Measurements from ENCODE around the gene SULF2. TPM values are rescaled to one million over a fixed set of nuclear protein-coding genes. Genes with fewer than 3 reads are reported as not detected.

The SULF2 gene
- total and polyA plus RNA-seq, 9 of the 15 experiments (the other 6 are each of a cell fraction or from before 2014, with no cell fraction given), result 0.33 TPM; not detected in 8

- Histone ChIP-seq H3K9me1 (ENCODE audit: control insufficient read depth, insufficient read depth, low read length) (no peaks in the 10 kb centered on the region), H2AFZ (ENCODE audit: low read depth, low read length) (no peak overlapping the region), H3K27me3 (ENCODE audit: control insufficient read depth in 2 of 2, insufficient read depth in 2 of 2, low read length in 2 of 2) (peaks cover 0 to 5% of the 10 kb centered on the region in 2 experiments; a peak in 2 of 5 replicates), H3K79me2 (ENCODE audit: control insufficient read depth, insufficient read depth, low read length) (no peaks in the 10 kb centered on the region), H3K4me2 (ENCODE audit: insufficient read depth, low read length) (no peak overlapping the region), H4K20me1 (replicated peaks; ENCODE audit: control insufficient read depth, insufficient read depth, low read length) (no peaks in the 10 kb centered on the region), H3K9ac (ENCODE audit: insufficient read depth in 1 of 2, low read depth in 2 of 2, low read length in 2 of 2) (no peak overlapping the region), H3K4me1 (replicated peaks in 1 of 2; ENCODE audit: control insufficient read depth in 2 of 2, insufficient read depth in 2 of 2, low read length in 2 of 2) (no peaks in the 10 kb centered on the region), H3K27ac (ENCODE audit: extremely low read depth, low read depth, low read length) (no peak overlapping the region), H3K9me3 (replicated peaks; ENCODE audit: control insufficient read depth, insufficient read depth, low read depth, low read length) (no peaks in the 10 kb centered on the region), H3K4me3 (no peak overlapping the region), H3K36me3 (ENCODE audit: control insufficient read depth, insufficient read depth, low read length) (no peaks in the 10 kb centered on the region)
- FAIRE-seq (no peak), ATAC-seq (no peak), DNase-seq (ENCODE audit: extremely low read depth in 1 of 4, low spot score in 3 of 4) (no peak)
- no peak for TF ChIP-seq CBX5 (IDR thresholded peaks at IDR 0.05; ENCODE audit: borderline replicate concordance, low read depth)
- TF ChIP-seq, protein P1, sequence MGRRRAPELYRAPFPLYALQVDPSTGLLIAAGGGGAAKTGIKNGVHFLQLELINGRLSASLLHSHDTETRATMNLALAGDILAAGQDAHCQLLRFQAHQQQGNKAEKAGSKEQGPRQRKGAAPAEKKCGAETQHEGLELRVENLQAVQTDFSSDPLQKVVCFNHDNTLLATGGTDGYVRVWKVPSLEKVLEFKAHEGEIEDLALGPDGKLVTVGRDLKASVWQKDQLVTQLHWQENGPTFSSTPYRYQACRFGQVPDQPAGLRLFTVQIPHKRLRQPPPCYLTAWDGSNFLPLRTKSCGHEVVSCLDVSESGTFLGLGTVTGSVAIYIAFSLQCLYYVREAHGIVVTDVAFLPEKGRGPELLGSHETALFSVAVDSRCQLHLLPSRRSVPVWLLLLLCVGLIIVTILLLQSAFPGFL (CRISPR knock-in tag; IDR thresholded peaks at IDR 0.05), result no peak
- TF ChIP-seq, protein P2, sequence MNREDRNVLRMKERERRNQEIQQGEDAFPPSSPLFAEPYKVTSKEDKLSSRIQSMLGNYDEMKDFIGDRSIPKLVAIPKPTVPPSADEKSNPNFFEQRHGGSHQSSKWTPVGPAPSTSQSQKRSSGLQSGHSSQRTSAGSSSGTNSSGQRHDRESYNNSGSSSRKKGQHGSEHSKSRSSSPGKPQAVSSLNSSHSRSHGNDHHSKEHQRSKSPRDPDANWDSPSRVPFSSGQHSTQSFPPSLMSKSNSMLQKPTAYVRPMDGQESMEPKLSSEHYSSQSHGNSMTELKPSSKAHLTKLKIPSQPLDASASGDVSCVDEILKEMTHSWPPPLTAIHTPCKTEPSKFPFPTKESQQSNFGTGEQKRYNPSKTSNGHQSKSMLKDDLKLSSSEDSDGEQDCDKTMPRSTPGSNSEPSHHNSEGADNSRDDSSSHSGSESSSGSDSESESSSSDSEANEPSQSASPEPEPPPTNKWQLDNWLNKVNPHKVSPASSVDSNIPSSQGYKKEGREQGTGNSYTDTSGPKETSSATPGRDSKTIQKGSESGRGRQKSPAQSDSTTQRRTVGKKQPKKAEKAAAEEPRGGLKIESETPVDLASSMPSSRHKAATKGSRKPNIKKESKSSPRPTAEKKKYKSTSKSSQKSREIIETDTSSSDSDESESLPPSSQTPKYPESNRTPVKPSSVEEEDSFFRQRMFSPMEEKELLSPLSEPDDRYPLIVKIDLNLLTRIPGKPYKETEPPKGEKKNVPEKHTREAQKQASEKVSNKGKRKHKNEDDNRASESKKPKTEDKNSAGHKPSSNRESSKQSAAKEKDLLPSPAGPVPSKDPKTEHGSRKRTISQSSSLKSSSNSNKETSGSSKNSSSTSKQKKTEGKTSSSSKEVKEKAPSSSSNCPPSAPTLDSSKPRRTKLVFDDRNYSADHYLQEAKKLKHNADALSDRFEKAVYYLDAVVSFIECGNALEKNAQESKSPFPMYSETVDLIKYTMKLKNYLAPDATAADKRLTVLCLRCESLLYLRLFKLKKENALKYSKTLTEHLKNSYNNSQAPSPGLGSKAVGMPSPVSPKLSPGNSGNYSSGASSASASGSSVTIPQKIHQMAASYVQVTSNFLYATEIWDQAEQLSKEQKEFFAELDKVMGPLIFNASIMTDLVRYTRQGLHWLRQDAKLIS (CRISPR knock-in tag; IDR thresholded peaks at IDR 0.05), result no peak
- TF ChIP-seq TSC22D4 (tag; IDR thresholded peaks at IDR 0.05), result no peak
- no peak for TF ChIP-seq BMI1 (IDR thresholded peaks at IDR 0.05; ENCODE audit: low read length)
- no peak for TF ChIP-seq TCF7 (IDR thresholded peaks at IDR 0.05; ENCODE audit: borderline replicate concordance)
- no peak for TF ChIP-seq NR2C1 (IDR thresholded peaks at IDR 0.05)
- no peak for TF ChIP-seq NR2C1 (tag; IDR thresholded peaks at IDR 0.05)
- no peak for TF ChIP-seq UBTF (IDR thresholded peaks at IDR 0.05; ENCODE audit: borderline replicate concordance in 1 of 2, low read depth in 2 of 2, low read length in 2 of 2)
- no peak for TF ChIP-seq SNIP1 (IDR thresholded peaks at IDR 0.05; ENCODE audit: low read depth)
- TF ChIP-seq, protein P3, sequence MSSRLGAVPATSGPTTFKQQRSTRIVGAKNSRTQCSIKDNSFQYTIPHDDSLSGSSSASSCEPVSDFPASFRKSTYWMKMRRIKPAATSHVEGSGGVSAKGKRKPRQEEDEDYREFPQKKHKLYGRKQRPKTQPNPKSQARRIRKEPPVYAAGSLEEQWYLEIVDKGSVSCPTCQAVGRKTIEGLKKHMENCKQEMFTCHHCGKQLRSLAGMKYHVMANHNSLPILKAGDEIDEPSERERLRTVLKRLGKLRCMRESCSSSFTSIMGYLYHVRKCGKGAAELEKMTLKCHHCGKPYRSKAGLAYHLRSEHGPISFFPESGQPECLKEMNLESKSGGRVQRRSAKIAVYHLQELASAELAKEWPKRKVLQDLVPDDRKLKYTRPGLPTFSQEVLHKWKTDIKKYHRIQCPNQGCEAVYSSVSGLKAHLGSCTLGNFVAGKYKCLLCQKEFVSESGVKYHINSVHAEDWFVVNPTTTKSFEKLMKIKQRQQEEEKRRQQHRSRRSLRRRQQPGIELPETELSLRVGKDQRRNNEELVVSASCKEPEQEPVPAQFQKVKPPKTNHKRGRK (tag; IDR thresholded peaks at IDR 0.05), result no peak
- intact Hi-C loops (cut with micrococcal nuclease), result no loop called here
- ChIA-PET POLR2A (interaction anchor here (1.3 kb wide), 1 partner anchor 77 kb away, joined by 4 read pairs; no protein-coding TSS in a partner anchor), CTCF (ENCODE audit: low intra/inter-chr PET ratio) (no interaction called here)
- no TSS peak for BruUV-seq (replicated peaks)
- 0% methylated on average over 3 of the region's 3 CpGs for WGBS (ENCODE audit: insufficient coverage, low coverage, missing lambda C conversion rate)
- in situ Hi-C loops (cut with MboI), result loop anchor here (5.0 kb wide), 1 partner anchor 74 kb away; no protein-coding TSS in a partner anchor
Measured at GRCh38 chr20:47818016-47818415, 32.7 kb upstream of the SULF2 start.
